Kasumi-1 (cell line): ENCODE data around the gene DCST2.

Experiments used
- DNase-seq, 2 experiments: peaks; one replicate each; lab custom pipeline; 2025; lab: John Stamatoyannopoulos, UW

DCST2 gene

GRCh38 chr1:155033524-155033923 lies at the start of gene DCST2, which contains the start of gene DCST1:
Gene DCST2 (minus strand): TSS chr1:155033781. CDS start chr1:155033701, 80 bp downstream.
Gene DCST1 (plus strand): TSS chr1:155033824. CDS start chr1:155034037, 213 bp downstream.
- no peak for DNase-seq

GRCh38 chr1:155083052-155083541 lies 49.5 kb upstream of the DCST2 start:
- DNase-seq = no peak

- no peak for DNase-seq
Measured at GRCh38 chr1:155082301-155083051, 48.9 kb upstream of the DCST2 start.

GRCh38 chr1:155081472-155082300 lies 48.1 kb upstream of the DCST2 start:
- DNase-seq = peak; percentile 29 to 33

GRCh38 chr1:155080312-155081228 lies 47.0 kb upstream of the DCST2 start:
- DNase-seq = no peak

- peak in 1 of 2 experiments; percentile 12 for DNase-seq
Measured at GRCh38 chr1:155079487-155080311, 46.1 kb upstream of the DCST2 start.

GRCh38 chr1:155079210-155079486 lies 45.6 kb upstream of the DCST2 start:
- no peak for DNase-seq

GRCh38 chr1:155078469-155079209 lies 45.1 kb upstream of the DCST2 start, which contains the start of gene EFNA3:
Gene EFNA3 (plus strand): TSS chr1:155078837. CDS start chr1:155078942, 105 bp downstream.
- peak in 1 of 2 experiments; percentile 46 for DNase-seq

GRCh38 chr1:155077758-155078445 lies 44.3 kb upstream of the DCST2 start:
- no peak for DNase-seq

GRCh38 chr1:155077346-155077745 lies 43.8 kb upstream of the DCST2 start:
- DNase-seq = no peak

GRCh38 chr1:155076371-155076770 lies 42.8 kb upstream of the DCST2 start:
- no peak for DNase-seq

- no peak for DNase-seq
Measured at GRCh38 chr1:155075535-155075934, 42.0 kb upstream of the DCST2 start.

GRCh38 chr1:155073377-155074242 lies 40.0 kb upstream of the DCST2 start:
- DNase-seq = peak; percentile 64 to 66

GRCh38 chr1:155072531-155073289 lies 39.1 kb upstream of the DCST2 start:
- DNase-seq = no peak

GRCh38 chr1:155071701-155072100 lies 38.1 kb upstream of the DCST2 start:
- no peak for DNase-seq

- DNase-seq = peak; percentile 48 to 50
Measured at GRCh38 chr1:155070721-155071569, 37.4 kb upstream of the DCST2 start.

GRCh38 chr1:155070158-155070621 lies 36.6 kb upstream of the DCST2 start:
- DNase-seq = no peak
